ENCODE results near the gene S100A6. TPM values are rescaled to one million over a fixed set of nuclear protein-coding genes. Genes with fewer than 3 reads are reported as not detected.
A peak's percentile ranks its signal among the peaks of the same experiment; 100 is the strongest.

The S100A6 gene
- total RNA-seq, 1 experiment from 2014 or later: 1,633 TPM

DNA sequence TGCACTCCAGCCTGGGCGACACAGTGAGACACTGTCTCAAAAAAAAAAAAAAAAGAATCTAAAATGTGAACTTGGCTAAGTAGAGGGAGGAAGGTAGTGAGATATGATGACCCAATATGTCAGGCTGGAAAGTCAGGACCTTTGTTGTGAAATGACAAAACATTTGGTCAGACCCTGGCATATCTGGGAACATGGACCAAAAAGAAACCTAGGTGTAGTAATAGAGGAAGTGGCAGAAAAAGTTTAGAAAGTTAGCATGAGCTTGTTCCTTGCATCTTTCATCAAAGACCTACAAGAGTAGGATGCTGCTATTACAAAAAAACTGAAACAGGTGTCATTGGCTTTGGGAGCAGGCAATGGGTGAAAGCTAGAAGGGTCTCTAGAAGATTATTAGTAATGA lies 20.6 kb upstream of the S100A6 start:
- Histone ChIP-seq H4K20me1 (ENCODE audit: insufficient read depth) (no peaks in the 10 kb centered on the region), H3K4me3 (replicated peaks in 1 of 2; ENCODE audit: low read depth in 1 of 2, low read length in 2 of 2) (no peak overlapping the region), H3K9ac (ENCODE audit: low read length) (no peak overlapping the region), H3K36me3 (ENCODE audit: control insufficient read depth in 1 of 2, insufficient read depth in 2 of 2, low read length in 2 of 2) (no peaks in the 10 kb centered on the region), H3K4me1 (ENCODE audit: control insufficient read depth in 1 of 2, insufficient read depth in 2 of 2, low read length in 2 of 2) (peaks cover 10 to 36% of the 10 kb centered on the region in 2 experiments), H3K9me3 (ENCODE audit: control insufficient read depth in 1 of 2, insufficient read depth in 1 of 2, low read depth in 1 of 2, low read length in 2 of 2) (no peaks in the 10 kb centered on the region), H3K9me2 (ENCODE audit: insufficient read depth) (no peaks in the 10 kb centered on the region), H3K27ac (ENCODE audit: low read depth, low read length) (no peak overlapping the region), H2AFZ (ENCODE audit: low read depth, low read length, poor library complexity, severe bottlenecking) (no peak overlapping the region), H3K27me3 (ENCODE audit: insufficient read depth, low read length) (no peaks in the 10 kb centered on the region), H3K4me2 (ENCODE audit: low read length) (no peak overlapping the region), H3K79me2 (ENCODE audit: insufficient read depth, low read length) (no peaks in the 10 kb centered on the region)
- TF ChIP-seq CBX3 (IDR thresholded peaks at IDR 0.05; ENCODE audit: low read depth) (no peak), SRF (IDR thresholded peaks at IDR 0.05; ENCODE audit: low read depth) (no peak)
- TF ChIP-seq, protein P1, sequence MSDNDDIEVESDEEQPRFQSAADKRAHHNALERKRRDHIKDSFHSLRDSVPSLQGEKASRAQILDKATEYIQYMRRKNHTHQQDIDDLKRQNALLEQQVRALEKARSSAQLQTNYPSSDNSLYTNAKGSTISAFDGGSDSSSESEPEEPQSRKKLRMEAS (IDR thresholded peaks at IDR 0.05): no peak
- no TSS peak for BruUV-seq (replicated peaks)
- ATAC-seq: no peak
- ChIA-PET RAD21 (ENCODE audit: low non-redundant PET in 1 of 2, low total read pairs in 2 of 2, uncharacterized antibody in 2 of 2, unreplicated experiment in 2 of 2) (no interaction called here), POLR2A (interaction anchor here (1.7 to 4.0 kb wide), 3 partner anchors 10 to 21 kb away, joined by 7 to 16 read pairs (median 8); partner anchors contain the start of gene S100A6), CTCF (interaction anchor here (1.0 to 1.3 kb wide), 2 partner anchors 12 to 16 kb away, joined by 3 to 4 read pairs; no protein-coding TSS in a partner anchor)
- no peak for DNase-seq (ENCODE audit: low read depth, low spot score)
- intact Hi-C loops (cut with micrococcal nuclease): no loop called here

DNA sequence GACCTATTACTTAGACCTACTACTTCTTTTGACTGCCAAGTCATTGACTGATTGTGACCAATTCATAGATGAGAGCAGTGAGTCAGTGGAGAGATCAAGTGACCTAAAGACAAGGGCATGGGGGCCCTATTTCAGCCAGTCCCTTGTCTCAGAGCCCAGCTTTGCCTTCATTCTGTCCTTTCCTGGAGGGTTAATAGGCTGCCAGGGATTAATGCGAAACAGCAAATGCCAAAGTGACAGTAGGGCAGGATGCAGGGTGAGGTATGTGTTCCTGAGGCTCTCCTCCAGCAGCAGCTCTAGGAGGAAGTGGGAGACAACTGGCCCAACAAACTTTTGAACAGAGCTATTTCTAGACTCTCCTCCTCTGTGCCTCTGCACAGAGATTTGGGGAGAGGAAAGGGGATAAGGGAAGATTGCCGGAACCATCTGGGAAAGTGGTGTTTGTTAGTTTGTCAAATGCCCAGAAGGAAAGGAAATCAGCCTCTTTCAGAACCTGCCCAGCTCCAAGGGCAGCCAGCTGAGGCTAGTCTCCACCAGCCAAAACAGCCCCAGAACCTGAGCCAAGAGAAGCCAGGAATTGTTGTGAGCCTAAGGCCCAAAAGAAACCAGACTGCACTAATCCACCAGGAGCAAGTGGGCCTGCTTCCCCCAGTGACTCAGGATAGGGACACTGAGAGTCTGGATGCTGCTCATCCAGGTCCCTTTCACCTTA lies 18.2 kb upstream of the S100A6 start:
- DNase-seq (ENCODE audit: low read depth, low spot score): no peak
- ChIA-PET RAD21 (ENCODE audit: low non-redundant PET in 1 of 2, low total read pairs in 2 of 2, uncharacterized antibody in 2 of 2, unreplicated experiment in 2 of 2) (no interaction called here), CTCF (interaction anchor here (0.7 to 1.5 kb wide), 5 partner anchors 10 to 21 kb away, joined by 3 to 5 read pairs (median 3); no protein-coding TSS in a partner anchor), POLR2A (interaction anchor here (0.8 to 8.1 kb wide), 3 partner anchors 9 to 19 kb away, joined by 6 to 78 read pairs (median 9); partner anchors contain the start of gene S100A6)
- Histone ChIP-seq H3K27me3 (ENCODE audit: insufficient read depth, low read length) (no peaks in the 10 kb centered on the region), H3K4me2 (ENCODE audit: low read length) (peak overlapping the region; percentile 42), H3K79me2 (ENCODE audit: insufficient read depth, low read length) (no peaks in the 10 kb centered on the region), H3K36me3 (ENCODE audit: control insufficient read depth in 1 of 2, insufficient read depth in 2 of 2, low read length in 2 of 2) (no peaks in the 10 kb centered on the region), H2AFZ (ENCODE audit: low read depth, low read length, poor library complexity, severe bottlenecking) (no peak overlapping the region), H3K4me1 (ENCODE audit: control insufficient read depth in 1 of 2, insufficient read depth in 2 of 2, low read length in 2 of 2) (peaks cover 29 to 57% of the 10 kb centered on the region in 2 experiments), H3K9me2 (ENCODE audit: insufficient read depth) (no peaks in the 10 kb centered on the region), H4K20me1 (ENCODE audit: insufficient read depth) (no peaks in the 10 kb centered on the region), H3K9me3 (ENCODE audit: control insufficient read depth in 1 of 2, insufficient read depth in 1 of 2, low read depth in 1 of 2, low read length in 2 of 2) (no peaks in the 10 kb centered on the region), H3K27ac (ENCODE audit: low read depth, low read length) (0 out of 2 replicates have a peak overlapping the region, but pooled peaks have one; percentile 7), H3K4me3 (replicated peaks in 1 of 2; ENCODE audit: low read depth in 1 of 2, low read length in 2 of 2) (no peak overlapping the region), H3K9ac (ENCODE audit: low read length) (peak overlapping the region; percentile 33; the same call in 1 of the 2 replicates)
- intact Hi-C loops (cut with micrococcal nuclease): no loop called here
- TF ChIP-seq CBX3 (IDR thresholded peaks at IDR 0.05; ENCODE audit: low read depth) (no peak), SP1 (IDR thresholded peaks at IDR 0.05; ENCODE audit: low read depth) (no peak), ZFX (IDR thresholded peaks at IDR 0.05) (no peak), SRF (IDR thresholded peaks at IDR 0.05; ENCODE audit: low read depth) (no peak)
- TF ChIP-seq, protein P2, sequence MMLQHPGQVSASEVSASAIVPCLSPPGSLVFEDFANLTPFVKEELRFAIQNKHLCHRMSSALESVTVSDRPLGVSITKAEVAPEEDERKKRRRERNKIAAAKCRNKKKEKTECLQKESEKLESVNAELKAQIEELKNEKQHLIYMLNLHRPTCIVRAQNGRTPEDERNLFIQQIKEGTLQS (IDR thresholded peaks at IDR 0.05): no peak
- TF ChIP-seq, protein P3, sequence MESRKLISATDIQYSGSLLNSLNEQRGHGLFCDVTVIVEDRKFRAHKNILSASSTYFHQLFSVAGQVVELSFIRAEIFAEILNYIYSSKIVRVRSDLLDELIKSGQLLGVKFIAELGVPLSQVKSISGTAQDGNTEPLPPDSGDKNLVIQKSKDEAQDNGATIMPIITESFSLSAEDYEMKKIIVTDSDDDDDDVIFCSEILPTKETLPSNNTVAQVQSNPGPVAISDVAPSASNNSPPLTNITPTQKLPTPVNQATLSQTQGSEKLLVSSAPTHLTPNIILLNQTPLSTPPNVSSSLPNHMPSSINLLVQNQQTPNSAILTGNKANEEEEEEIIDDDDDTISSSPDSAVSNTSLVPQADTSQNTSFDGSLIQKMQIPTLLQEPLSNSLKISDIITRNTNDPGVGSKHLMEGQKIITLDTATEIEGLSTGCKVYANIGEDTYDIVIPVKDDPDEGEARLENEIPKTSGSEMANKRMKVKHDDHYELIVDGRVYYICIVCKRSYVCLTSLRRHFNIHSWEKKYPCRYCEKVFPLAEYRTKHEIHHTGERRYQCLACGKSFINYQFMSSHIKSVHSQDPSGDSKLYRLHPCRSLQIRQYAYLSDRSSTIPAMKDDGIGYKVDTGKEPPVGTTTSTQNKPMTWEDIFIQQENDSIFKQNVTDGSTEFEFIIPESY (IDR thresholded peaks at IDR 0.05; ENCODE audit: extremely low read depth, insufficient replicate concordance, low read length): no peak
- BruUV-seq (replicated peaks): no TSS peak
- no peak for ATAC-seq

Measured in HCT116 (cell line).